CD4-positive, alpha-beta T cell (primary cell): ENCODE data around the gene CAGE1. TPM values are rescaled to one million over a fixed set of nuclear protein-coding genes. Genes with fewer than 3 reads are reported as not detected.

Experiments
- ATAC-seq: fragments of 200-7000 bp; cut with Tn5 transposase; one replicate; pipeline ENCODE4 v1.10.0; 2022; ENCODE audit warnings: mild to moderate bottlenecking; ENCODE audit not compliant: poor library complexity
- CTCF ChIA-PET: fragments of 350-600 bp; sonication (Branson Sonifier 250); formaldehyde crosslinking; loops from one replicate; lab custom pipeline; 2021; ENCODE audit warnings: antibody characterized with exemption, inconsistent platforms; lab: Charles Lee
- POLR2A ChIA-PET: fragments of 350-600 bp; sonication (Branson Sonifier 250); formaldehyde crosslinking; loops from one replicate; lab custom pipeline; 2021; ENCODE audit warnings: antibody characterized with exemption, inconsistent platforms; lab: Charles Lee
- DNase-seq, 14 experiments: peaks; one replicate each; pipeline ENCODE4 v3.0.0-alpha.2; 2013 to 2020; ENCODE audit warnings: mixed read lengths in 2 of 14
- H3K27ac ChIP-seq, 2 donors: one replicate each; pipeline versions ENCODE4 v1.5.1 to v1.7.0; 2013; ENCODE audit warnings: low read length in 2 of 2, low read depth in 1 of 2, mild to moderate bottlenecking in 1 of 2
- H3K27me3 ChIP-seq, 2 experiments: 1 replicate in 1 of 2; 2 replicates in 1 of 2; pipeline versions ENCODE4 v1.6.1 to v1.7.0; 2013; ENCODE audit warnings: low read length in 2 of 2, control low read depth in 1 of 2, mild to moderate bottlenecking in 1 of 2, moderate library complexity in 1 of 2; ENCODE audit not compliant: insufficient read depth in 2 of 2, control insufficient read depth in 1 of 2
- H3K36me3 ChIP-seq: one replicate; pipeline ENCODE4 v1.6.1; 2013; ENCODE audit warnings: low read length, control low read depth; ENCODE audit not compliant: insufficient read depth
- H3K4me1 ChIP-seq: one replicate; pipeline ENCODE4 v1.6.1; 2013; ENCODE audit warnings: low read length, control low read depth; ENCODE audit not compliant: insufficient read depth
- H3K4me3 ChIP-seq: one replicate; pipeline ENCODE4 v1.5.1; 2013; ENCODE audit warnings: mild to moderate bottlenecking, low read length, moderate library complexity
- H3K9me3 ChIP-seq, 2 experiments: 1 replicate in 1 of 2; 2 replicates in 1 of 2; pipeline versions ENCODE4 v1.6.1 to v1.7.0; 2013; ENCODE audit warnings: low read length in 2 of 2, mild to moderate bottlenecking in 2 of 2, control low read depth in 1 of 2, moderate library complexity in 1 of 2; ENCODE audit not compliant: control insufficient read depth in 1 of 2, insufficient read depth in 1 of 2
- H3K27ac Mint-ChIP-seq: one replicate; pipeline ENCODE4 v1.8.0; 2020; ENCODE audit warnings: mixed read lengths
- H3K27me3 Mint-ChIP-seq: one replicate; pipeline ENCODE4 v1.8.0; 2021; ENCODE audit warnings: mixed read lengths
- H3K36me3 Mint-ChIP-seq: one replicate; pipeline ENCODE4 v1.8.0; 2021; ENCODE audit warnings: low read depth, mixed read lengths
- H3K4me1 Mint-ChIP-seq: one replicate; pipeline ENCODE4 v1.8.0; 2021; ENCODE audit warnings: low read depth, mixed read lengths
- H3K4me3 Mint-ChIP-seq: one replicate; pipeline ENCODE4 v1.8.0; 2020; ENCODE audit warnings: mild to moderate bottlenecking, mixed read lengths
- H3K9me3 Mint-ChIP-seq: one replicate; pipeline ENCODE4 v1.8.0; 2020; ENCODE audit warnings: mixed read lengths
- intact Hi-C, 2 experiments: fragments of 100-400 bp; cut with DNase I in 1 of 2; cut with micrococcal nuclease in 1 of 2; formaldehyde crosslinking; loops; one replicate each; pipeline versions ENCODE4 v1.15.1 to v1.9.0; 2023 to 2025; cut with DNase I, micrococcal nuclease
- total RNA-seq, 174 experiments: library from RNA in 2 of 174; stranded (reverse) in 2 of 174; gene quantifications; one replicate each; pipeline ENCODE4 v1.2.3 and lab custom pipeline; 2021 to 2026
- TF ChIP-seq, protein P1 (sequence below): fragments of 200-600 bp; IDR thresholded peaks from one replicate; pipeline ENCODE4 v1.8.0; 2022; ENCODE audit warnings: antibody characterized with exemption, mild to moderate bottlenecking

The CAGE1 gene
- total RNA-seq, 2 experiments from 2014 or later: 0.38 to 0.39 TPM

DNA sequence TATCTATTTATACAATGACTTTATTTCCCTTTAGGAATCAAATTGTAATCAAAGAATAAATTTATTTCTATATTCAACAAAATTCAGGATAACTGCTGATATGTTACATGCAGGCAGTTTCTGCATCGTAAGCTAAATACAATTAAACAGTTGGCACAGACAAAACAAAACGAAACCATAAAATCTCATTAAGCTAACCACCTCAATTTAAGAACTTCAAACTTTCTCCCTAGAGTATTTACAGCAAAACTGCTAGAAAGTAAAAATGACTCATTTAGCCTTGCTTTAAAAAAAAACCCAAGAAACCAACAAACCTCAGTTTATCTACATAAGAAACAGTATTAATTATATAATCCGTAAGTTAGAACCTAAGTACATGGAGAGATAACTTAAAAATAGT is 93.6 kb downstream of the CAGE1 start:
- no peak overlapping the region for H3K4me3 Mint-ChIP-seq
- H3K9me3 ChIP-seq: no peaks in the 10 kb centered on the region
- H3K4me1 ChIP-seq: no peaks in the 10 kb centered on the region
- no peaks in the 10 kb centered on the region for H3K27me3 ChIP-seq
- no peak overlapping the region for H3K4me3 ChIP-seq
- TF ChIP-seq, protein P1, sequence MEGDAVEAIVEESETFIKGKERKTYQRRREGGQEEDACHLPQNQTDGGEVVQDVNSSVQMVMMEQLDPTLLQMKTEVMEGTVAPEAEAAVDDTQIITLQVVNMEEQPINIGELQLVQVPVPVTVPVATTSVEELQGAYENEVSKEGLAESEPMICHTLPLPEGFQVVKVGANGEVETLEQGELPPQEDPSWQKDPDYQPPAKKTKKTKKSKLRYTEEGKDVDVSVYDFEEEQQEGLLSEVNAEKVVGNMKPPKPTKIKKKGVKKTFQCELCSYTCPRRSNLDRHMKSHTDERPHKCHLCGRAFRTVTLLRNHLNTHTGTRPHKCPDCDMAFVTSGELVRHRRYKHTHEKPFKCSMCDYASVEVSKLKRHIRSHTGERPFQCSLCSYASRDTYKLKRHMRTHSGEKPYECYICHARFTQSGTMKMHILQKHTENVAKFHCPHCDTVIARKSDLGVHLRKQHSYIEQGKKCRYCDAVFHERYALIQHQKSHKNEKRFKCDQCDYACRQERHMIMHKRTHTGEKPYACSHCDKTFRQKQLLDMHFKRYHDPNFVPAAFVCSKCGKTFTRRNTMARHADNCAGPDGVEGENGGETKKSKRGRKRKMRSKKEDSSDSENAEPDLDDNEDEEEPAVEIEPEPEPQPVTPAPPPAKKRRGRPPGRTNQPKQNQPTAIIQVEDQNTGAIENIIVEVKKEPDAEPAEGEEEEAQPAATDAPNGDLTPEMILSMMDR: no peak
- intact Hi-C loops: loop anchor here in 1 of 2 experiments (5.0 kb wide), 1 partner anchor 306 kb away; no protein-coding TSS in a partner anchor
- no peak overlapping the region for H3K27ac Mint-ChIP-seq
- no peaks in the 10 kb centered on the region for H3K9me3 Mint-ChIP-seq
- no peak overlapping the region for H3K27ac ChIP-seq
- DNase-seq (no peak), ATAC-seq (no peak)
- H3K27me3 Mint-ChIP-seq: no peaks in the 10 kb centered on the region
- ChIA-PET CTCF (interaction anchor here (1.0 kb wide), 1 partner anchor 10 kb away, joined by 3 read pairs; no protein-coding TSS in a partner anchor), POLR2A (no interaction called here)
- peaks cover 9% of the 10 kb centered on the region for H3K4me1 Mint-ChIP-seq
- peaks cover 94% of the 10 kb centered on the region for H3K36me3 ChIP-seq
- peaks cover 88% of the 10 kb centered on the region for H3K36me3 Mint-ChIP-seq

DNA sequence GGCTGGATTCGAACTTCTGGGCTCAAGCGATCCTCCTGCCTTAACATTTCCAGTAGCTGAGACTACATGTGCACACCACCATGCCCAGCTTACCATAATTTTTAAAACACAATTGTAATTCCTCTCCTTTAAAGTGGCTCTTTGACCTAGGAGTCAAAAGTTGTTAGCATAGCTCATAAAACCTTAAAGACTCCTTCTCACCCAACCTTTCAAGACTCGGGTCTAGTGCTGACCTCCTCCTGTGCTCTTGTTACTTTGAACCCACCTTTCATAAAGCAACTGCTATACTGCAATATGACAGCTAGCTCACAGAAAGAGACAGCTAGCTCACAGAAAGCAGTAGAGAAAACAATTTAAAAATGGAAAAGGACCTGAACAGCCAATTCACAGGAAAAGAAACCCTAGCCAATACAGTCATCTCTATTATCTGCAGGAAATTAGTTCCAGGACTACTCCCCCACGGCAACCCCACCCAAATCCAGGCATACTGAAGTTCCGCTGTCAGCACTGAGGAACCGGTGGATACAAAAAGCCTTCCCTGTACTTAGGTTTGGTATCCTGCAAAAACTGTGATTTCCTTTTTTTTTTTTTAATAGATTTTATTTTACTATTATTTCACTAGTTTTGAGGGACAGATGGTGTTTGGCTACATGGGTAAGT is 96.8 kb downstream of the CAGE1 start:
- Mint-ChIP-seq H3K27ac (peak overlapping the region; percentile 79), H3K36me3 (peaks cover 87% of the 10 kb centered on the region), H3K27me3 (no peaks in the 10 kb centered on the region), H3K9me3 (no peaks in the 10 kb centered on the region), H3K4me1 (no peaks in the 10 kb centered on the region), H3K4me3 (no peak overlapping the region)
- ATAC-seq: no peak
- intact Hi-C loops: no loop called here
- H3K27ac ChIP-seq: no peak overlapping the region
- DNase-seq: no peak
- H3K9me3 ChIP-seq: no peaks in the 10 kb centered on the region
- H3K4me3 ChIP-seq: no peak overlapping the region
- no peaks in the 10 kb centered on the region for H3K4me1 ChIP-seq
- CTCF ChIA-PET: interaction anchor here (0.5 kb wide), 1 partner anchor 305 kb away, joined by 3 read pairs; no protein-coding TSS in a partner anchor
- H3K27me3 ChIP-seq: no peaks in the 10 kb centered on the region
- H3K36me3 ChIP-seq: peaks cover 94% of the 10 kb centered on the region
- POLR2A ChIA-PET: interaction anchor here (0.7 kb wide), 1 partner anchor 311 kb away, joined by 4 read pairs; no protein-coding TSS in a partner anchor
- TF ChIP-seq, protein P1: no peak

DNA sequence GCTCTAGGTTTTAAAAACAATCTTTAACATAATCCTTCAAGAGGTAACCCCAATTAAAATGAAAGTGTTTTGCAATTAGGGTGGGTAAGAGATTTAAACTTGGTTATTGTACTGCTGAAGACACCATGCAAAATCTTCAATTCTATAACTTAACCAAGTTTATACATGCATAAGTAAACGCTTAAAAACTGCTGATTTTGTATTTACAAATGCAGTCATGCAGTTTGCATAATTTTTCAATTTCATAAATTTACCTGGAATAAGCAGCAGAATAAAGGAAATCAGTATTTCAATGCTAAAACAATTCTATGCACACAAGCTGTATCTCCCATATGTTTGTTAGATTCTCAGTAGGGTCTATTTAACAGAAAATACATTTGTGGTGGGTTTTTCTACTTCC is 99.5 kb downstream of the CAGE1 start:
- H3K36me3 Mint-ChIP-seq: peaks cover 85% of the 10 kb centered on the region
- CTCF ChIA-PET: no interaction called here
- DNase-seq: no peak
- TF ChIP-seq, protein P1: no peak
- POLR2A ChIA-PET: no interaction called here
- Histone ChIP-seq H3K4me1 (no peaks in the 10 kb centered on the region), H3K36me3 (peaks cover 80% of the 10 kb centered on the region), H3K4me3 (no peak overlapping the region), H3K27me3 (no peaks in the 10 kb centered on the region), H3K27ac (no peak overlapping the region), H3K9me3 (no peaks in the 10 kb centered on the region)
- H3K9me3 Mint-ChIP-seq: no peaks in the 10 kb centered on the region
- H3K27ac Mint-ChIP-seq: no peak overlapping the region
- H3K27me3 Mint-ChIP-seq: no peaks in the 10 kb centered on the region
- intact Hi-C loops: no loop called here
- ATAC-seq: no peak
- H3K4me1 Mint-ChIP-seq: no peaks in the 10 kb centered on the region
- H3K4me3 Mint-ChIP-seq: no peak overlapping the region
